ENCODE results near the gene ARHGEF3.

ARHGEF3 gene

DNA sequence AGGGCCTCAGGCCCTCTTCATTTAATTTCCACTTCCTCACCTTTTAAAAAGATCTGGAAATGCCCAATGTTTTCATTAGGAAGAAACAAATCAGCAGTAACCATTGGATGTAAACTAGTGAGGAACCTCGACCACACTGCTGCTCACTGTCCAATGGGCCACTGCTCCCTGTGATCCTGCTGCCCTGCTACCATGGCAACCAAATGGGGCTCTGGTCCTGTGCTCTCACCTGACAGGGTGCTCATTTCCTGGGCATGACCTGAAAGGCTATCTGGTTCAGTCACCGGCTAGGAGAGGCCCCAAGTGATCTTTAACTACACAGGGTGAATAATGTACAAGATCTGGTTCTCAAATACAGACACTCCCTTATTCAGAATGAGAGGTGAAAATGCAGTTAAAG is 54.6 kb downstream of the ARHGEF3 start:
- DNase-seq (ENCODE audit: extremely low read depth, insufficient read length), result no peak
- no peaks in the 10 kb centered on the region for H3K27me3 ChIP-seq (replicated peaks; ENCODE audit: control insufficient read depth, insufficient read depth, low read length)

DNA sequence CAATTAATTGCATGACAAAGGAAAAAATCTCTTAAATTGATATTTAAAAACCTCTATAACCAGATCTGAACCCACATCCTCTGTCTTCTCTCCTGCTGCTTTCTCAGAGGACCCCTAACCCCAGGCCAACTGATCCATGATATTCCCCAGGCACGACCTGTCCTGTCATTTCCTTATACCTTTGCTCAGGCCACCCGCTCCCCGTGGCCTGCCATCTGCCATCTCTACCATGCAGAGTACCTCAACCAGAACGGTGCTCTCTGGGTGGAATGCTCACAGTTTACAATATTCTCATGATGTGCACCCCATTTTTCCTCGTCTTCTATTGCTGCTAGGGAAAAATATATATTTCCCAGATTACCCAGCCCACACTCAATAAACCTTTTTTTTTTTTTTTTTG is 57.7 kb downstream of the ARHGEF3 start:
- H3K4me3 ChIP-seq (replicated peaks; ENCODE audit: low read depth, low read length), result no peak overlapping the region
- H3K36me3 ChIP-seq (ENCODE audit: control insufficient read depth, insufficient read depth, low read length), result peaks cover 4% of the 10 kb centered on the region
- TF ChIP-seq, protein P1, sequence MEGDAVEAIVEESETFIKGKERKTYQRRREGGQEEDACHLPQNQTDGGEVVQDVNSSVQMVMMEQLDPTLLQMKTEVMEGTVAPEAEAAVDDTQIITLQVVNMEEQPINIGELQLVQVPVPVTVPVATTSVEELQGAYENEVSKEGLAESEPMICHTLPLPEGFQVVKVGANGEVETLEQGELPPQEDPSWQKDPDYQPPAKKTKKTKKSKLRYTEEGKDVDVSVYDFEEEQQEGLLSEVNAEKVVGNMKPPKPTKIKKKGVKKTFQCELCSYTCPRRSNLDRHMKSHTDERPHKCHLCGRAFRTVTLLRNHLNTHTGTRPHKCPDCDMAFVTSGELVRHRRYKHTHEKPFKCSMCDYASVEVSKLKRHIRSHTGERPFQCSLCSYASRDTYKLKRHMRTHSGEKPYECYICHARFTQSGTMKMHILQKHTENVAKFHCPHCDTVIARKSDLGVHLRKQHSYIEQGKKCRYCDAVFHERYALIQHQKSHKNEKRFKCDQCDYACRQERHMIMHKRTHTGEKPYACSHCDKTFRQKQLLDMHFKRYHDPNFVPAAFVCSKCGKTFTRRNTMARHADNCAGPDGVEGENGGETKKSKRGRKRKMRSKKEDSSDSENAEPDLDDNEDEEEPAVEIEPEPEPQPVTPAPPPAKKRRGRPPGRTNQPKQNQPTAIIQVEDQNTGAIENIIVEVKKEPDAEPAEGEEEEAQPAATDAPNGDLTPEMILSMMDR (IDR thresholded peaks at IDR 0.05; ENCODE audit: insufficient read depth, low read length, poor library complexity, severe bottlenecking), result no peak
- DNase-seq (ENCODE audit: extremely low read depth, insufficient read length), result no peak
- H3K27me3 ChIP-seq (replicated peaks; ENCODE audit: control insufficient read depth, insufficient read depth, low read length), result no peaks in the 10 kb centered on the region

More for the DNA sequence above, 54.6 kb downstream of the ARHGEF3 start:
- Histone ChIP-seq H3K4me3 (replicated peaks; ENCODE audit: low read depth, low read length) (no peak overlapping the region), H3K36me3 (ENCODE audit: control insufficient read depth, insufficient read depth, low read length) (peaks cover 5% of the 10 kb centered on the region)
- TF ChIP-seq, protein P1 (IDR thresholded peaks at IDR 0.05; ENCODE audit: insufficient read depth, low read length, poor library complexity, severe bottlenecking), result no peak

DNA sequence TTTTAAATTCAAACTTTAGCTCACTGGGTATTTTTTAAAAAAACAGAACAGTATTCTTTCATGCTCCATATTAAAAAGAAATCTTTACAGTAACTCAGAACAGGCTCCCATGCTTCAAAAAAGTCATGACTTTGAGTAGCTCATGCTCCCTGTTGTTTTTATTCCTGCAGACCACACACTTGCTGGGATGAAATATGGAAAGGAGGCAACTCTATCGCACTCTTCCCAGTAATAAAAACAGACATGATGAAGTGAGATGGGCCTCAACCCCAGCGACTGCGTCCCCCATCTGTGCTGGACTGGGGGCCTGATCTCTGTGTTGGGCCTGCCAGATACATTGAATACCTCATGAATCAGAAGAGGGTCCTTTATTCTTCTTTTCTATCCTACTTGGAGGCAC is 58.9 kb downstream of the ARHGEF3 start:
- peaks cover 4% of the 10 kb centered on the region for H3K36me3 ChIP-seq (ENCODE audit: control insufficient read depth, insufficient read depth, low read length)
- no peak overlapping the region for H3K4me3 ChIP-seq (replicated peaks; ENCODE audit: low read depth, low read length)
- TF ChIP-seq, protein P1 (IDR thresholded peaks at IDR 0.05; ENCODE audit: insufficient read depth, low read length, poor library complexity, severe bottlenecking), result no peak
- no peak for DNase-seq (ENCODE audit: extremely low read depth, insufficient read length)
- H3K27me3 ChIP-seq (replicated peaks; ENCODE audit: control insufficient read depth, insufficient read depth, low read length), result no peaks in the 10 kb centered on the region

DNA sequence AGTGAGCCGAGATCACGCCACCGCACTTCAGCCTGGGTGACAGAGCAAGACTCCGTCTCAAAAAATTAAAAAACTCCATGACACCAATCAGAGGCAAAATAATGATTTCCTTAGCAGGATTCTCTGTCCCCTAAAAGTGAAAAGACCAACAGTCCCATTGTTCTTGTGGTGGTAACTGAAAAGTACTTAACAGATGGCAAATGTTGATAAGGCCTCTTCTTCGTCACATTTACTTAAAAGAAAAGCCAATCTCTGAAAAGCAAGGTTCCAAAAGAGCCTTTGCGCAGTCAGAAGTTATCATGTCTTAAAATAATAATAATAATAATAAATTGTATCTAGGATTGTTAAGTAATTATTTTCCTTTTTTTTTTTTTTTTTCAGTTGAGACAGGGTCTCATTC is 62.7 kb downstream of the ARHGEF3 start:
- H3K36me3 ChIP-seq (ENCODE audit: control insufficient read depth, insufficient read depth, low read length), result peaks cover 4% of the 10 kb centered on the region
- no peak overlapping the region for H3K4me3 ChIP-seq (replicated peaks; ENCODE audit: low read depth, low read length)
- TF ChIP-seq, protein P1 (IDR thresholded peaks at IDR 0.05; ENCODE audit: insufficient read depth, low read length, poor library complexity, severe bottlenecking), result no peak
- no peaks in the 10 kb centered on the region for H3K27me3 ChIP-seq (replicated peaks; ENCODE audit: control insufficient read depth, insufficient read depth, low read length)
- no peak for DNase-seq (ENCODE audit: extremely low read depth, insufficient read length)

DNA sequence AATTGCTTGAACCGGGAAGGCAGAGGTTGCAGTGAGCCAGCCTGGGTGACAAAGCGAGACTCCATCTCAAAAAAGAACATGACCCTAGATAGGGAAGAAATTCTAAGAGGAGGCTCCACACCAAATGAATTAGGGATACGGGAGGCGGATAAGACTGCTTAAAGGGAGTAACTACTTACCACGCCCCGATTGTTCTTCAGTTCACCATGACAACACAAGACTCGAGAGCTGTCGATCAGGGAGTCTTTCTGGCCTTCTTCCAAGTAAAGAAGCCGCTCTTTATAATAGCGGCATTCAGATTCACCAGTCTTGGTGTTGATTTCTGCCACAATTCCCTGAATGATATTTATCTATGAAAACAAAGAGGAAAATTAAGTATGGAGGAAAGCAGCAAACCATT is 64.7 kb downstream of the ARHGEF3 start:
- DNase-seq (ENCODE audit: extremely low read depth, insufficient read length), result no peak
- TF ChIP-seq, protein P1 (IDR thresholded peaks at IDR 0.05; ENCODE audit: insufficient read depth, low read length, poor library complexity, severe bottlenecking), result no peak
- Histone ChIP-seq H3K27me3 (replicated peaks; ENCODE audit: control insufficient read depth, insufficient read depth, low read length) (no peaks in the 10 kb centered on the region), H3K36me3 (ENCODE audit: control insufficient read depth, insufficient read depth, low read length) (peaks cover 8% of the 10 kb centered on the region), H3K4me3 (replicated peaks; ENCODE audit: low read depth, low read length) (no peak overlapping the region)

DNA sequence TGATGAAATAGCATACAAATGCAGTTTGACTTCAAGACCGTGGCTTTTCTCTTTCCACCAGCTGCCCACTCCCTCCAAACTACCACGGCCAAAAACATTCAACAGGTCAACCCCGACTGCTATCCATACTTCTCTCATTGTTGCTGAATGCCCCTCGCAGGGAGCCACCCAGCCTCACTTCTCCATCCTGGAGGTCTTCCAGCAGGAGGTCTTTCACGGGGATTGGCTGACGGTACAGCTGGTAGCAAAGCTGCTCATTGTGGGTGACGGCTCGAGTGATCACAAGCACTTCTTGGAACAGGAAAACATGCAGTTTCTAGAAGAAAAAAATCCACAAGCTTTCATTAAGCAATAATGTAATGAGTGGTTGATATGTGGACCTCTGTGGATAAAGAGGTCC is 69.6 kb downstream of the ARHGEF3 start:
- TF ChIP-seq, protein P1 (IDR thresholded peaks at IDR 0.05; ENCODE audit: insufficient read depth, low read length, poor library complexity, severe bottlenecking), result no peak
- H3K36me3 ChIP-seq (ENCODE audit: control insufficient read depth, insufficient read depth, low read length), result peaks cover 17% of the 10 kb centered on the region
- DNase-seq (ENCODE audit: extremely low read depth, insufficient read length), result no peak
- H3K4me3 ChIP-seq (replicated peaks; ENCODE audit: low read depth, low read length), result no peak overlapping the region
- H3K27me3 ChIP-seq (replicated peaks; ENCODE audit: control insufficient read depth, insufficient read depth, low read length), result no peaks in the 10 kb centered on the region
